GM12878 (cell line): ENCODE measurements around the gene CDC6. TPM values are rescaled to one million over a fixed set of nuclear protein-coding genes. Genes with fewer than 3 reads are reported as not detected.
A peak's percentile ranks its signal among the peaks of the same experiment; 100 is the strongest.

ENCODE experiments used
- ATAC-seq: fragments of 200-7000 bp; cut with Tn5 transposase; 3 replicates; pipeline ENCODE4 v1.9.1; 2020; ENCODE audit warnings: mild to moderate bottlenecking, moderate library complexity
- BruUV-seq: library from RNA; stranded (reverse); fragments of 400-500 nt; replicated peaks from 2 replicates; lab custom pipeline; 2021; lab: Mats Ljungman, UMichigan
- CTCF ChIA-PET: fragments of 300-600 bp; sonication (Branson Sonifier 250); formaldehyde crosslinking; extraction: SDS; loops from one replicate; lab custom pipeline; 2021; ENCODE audit warnings: inconsistent platforms; lab: Yijun Ruan, JAX
- POLR2A ChIA-PET: fragments of 350-600 bp; formaldehyde crosslinking; extraction: SDS; loops from one replicate; lab custom pipeline; 2021; ENCODE audit warnings: inconsistent platforms; lab: Charles Lee
- RAD21 ChIA-PET: fragments of 300-600 bp; sonication (Branson Sonifier 250); formaldehyde crosslinking; loops from one replicate; lab custom pipeline; 2023; ENCODE audit warnings: antibody characterized with exemption; ENCODE audit not compliant: unreplicated experiment; lab: Charles Lee
- SMC1A ChIA-PET: fragments of 300-600 bp; sonication (Branson Sonifier 250); formaldehyde crosslinking; loops from one replicate; lab custom pipeline; 2023; ENCODE audit not compliant: unreplicated experiment, uncharacterized antibody; lab: Charles Lee
- DNase-seq: peaks from one replicate; pipeline ENCODE4 v3.0.0-alpha.2; 2011; ENCODE audit warnings: low read depth, low spot score
- FAIRE-seq: peaks from 3 replicates; lab custom pipeline; 2011; peaks lifted over from hg19 to GRCh38; lab: Jason Lieb, UNC
- H2AFZ ChIP-seq: 2 replicates; pipeline ENCODE4 v1.6.0; 2011; ENCODE audit warnings: low read depth, low read length, control low read depth; ENCODE audit not compliant: control insufficient read depth
- H3K27ac ChIP-seq: 2 replicates; pipeline ENCODE4 v1.5.1; 2011; ENCODE audit warnings: control low read depth; ENCODE audit not compliant: control insufficient read depth, insufficient read depth
- H3K27me3 ChIP-seq, 2 experiments: replicated peaks in 1 of 2; 2 replicates each; pipeline versions ENCODE4 v1.6.0 to v1.6.1; 2011; ENCODE audit warnings: low read length in 1 of 2; ENCODE audit not compliant: control insufficient read depth in 2 of 2, insufficient read depth in 2 of 2
- H3K36me3 ChIP-seq, 2 experiments: 2 replicates each; pipeline ENCODE4 v1.5.1; 2011; ENCODE audit warnings: low read length in 1 of 2; ENCODE audit not compliant: control insufficient read depth in 2 of 2, insufficient read depth in 2 of 2
- H3K4me1 ChIP-seq: 2 replicates; pipeline ENCODE4 v1.6.1; 2011; ENCODE audit warnings: mild to moderate bottlenecking, low read length, moderate library complexity, mixed read lengths; ENCODE audit not compliant: control insufficient read depth, insufficient read depth
- H3K4me2 ChIP-seq: 2 replicates; pipeline ENCODE4 v1.6.0; 2011; ENCODE audit warnings: control low read depth; ENCODE audit not compliant: control insufficient read depth, insufficient read depth
- H3K4me3 ChIP-seq: fragments of 200-600 bp; sonication (generic); 2 replicates; pipeline ENCODE4 v1.5.1; 2016
- H3K79me2 ChIP-seq: 2 replicates; pipeline ENCODE4 v1.6.0; 2011; ENCODE audit warnings: low read length; ENCODE audit not compliant: control insufficient read depth, insufficient read depth
- H3K9ac ChIP-seq: 2 replicates; pipeline ENCODE4 v1.8.0; 2011; ENCODE audit warnings: low read length, control low read depth, mixed read lengths; ENCODE audit not compliant: control insufficient read depth, insufficient read depth
- H3K9me3 ChIP-seq: replicated peaks from 3 replicates; pipeline ENCODE4 v1.5.1; 2011; ENCODE audit warnings: mild to moderate bottlenecking, low read length; ENCODE audit not compliant: control insufficient read depth, insufficient read depth
- H4K20me1 ChIP-seq: 2 replicates; pipeline ENCODE4 v1.6.0; 2011; ENCODE audit not compliant: control insufficient read depth, insufficient read depth
- HDGF ChIP-seq: fragments of 450-650 bp; IDR thresholded peaks from 2 replicates; pipeline ENCODE4 v1.6.1; 2016; ENCODE audit warnings: antibody characterized with exemption
- MEF2B ChIP-seq: fragments of 450-650 bp; IDR thresholded peaks from 2 replicates; pipeline ENCODE4 v1.6.1; 2018; ENCODE audit warnings: mild to moderate bottlenecking, moderate library complexity; ENCODE audit not compliant: partially characterized antibody, poor library complexity, severe bottlenecking
- NFYA ChIP-seq: IDR thresholded peaks from 2 replicates; pipeline ENCODE4 v1.6.1; 2011; ENCODE audit warnings: low read depth, mild to moderate bottlenecking, low read length, improper control_type of control experiment, borderline replicate concordance
- ZNF24 ChIP-seq: fragments of 450-650 bp; IDR thresholded peaks from 2 replicates; pipeline ENCODE4 v1.6.1; 2017; ENCODE audit warnings: antibody characterized with exemption, mild to moderate bottlenecking
- ZSCAN29 ChIP-seq: fragments of 450-650 bp; IDR thresholded peaks from 2 replicates; pipeline ENCODE4 v1.6.1; 2017; ENCODE audit warnings: mild to moderate bottlenecking, moderate library complexity
- WGBS: methylation state at CpG from one replicate; pipeline ENCODE4 v1.1.6; 2016; ENCODE audit warnings: low lambda C conversion rate; ENCODE audit not compliant: insufficient replicate concordance, insufficient coverage; ENCODE audit errors: missing lambda C conversion rate; 5-methylcytosine and 5-hydroxymethylcytosine counted together
- in situ Hi-C: fragments of 300-500 bp; cut with MboI; formaldehyde crosslinking; loops from 9 replicates; pipeline ENCODE4 v1.14.3; 2018; ENCODE audit warnings: mixed read lengths
- intact Hi-C: fragments of 100-400 bp; cut with micrococcal nuclease; formaldehyde crosslinking; loops from one replicate; pipeline ENCODE4 v1.14.2; 2022; ENCODE audit not compliant: unreplicated experiment
- polyA plus RNA-seq, 11 experiments: library from polyadenylated mRNA; depleted of rRNA in 4 of 11; unstranded in 6 of 11; stranded (reverse) in 5 of 11; fragments of >200 nt; fragmentation: Nextera tagmentation in 4 of 11; fragmentation: Illumina TruSeq in 1 of 11; extraction: Ambion mirVana in 4 of 11; extraction: Trizol in 1 of 11; gene quantifications; 1 replicate in 1 of 11; 2 replicates in 10 of 11; pipeline versions ENCODE4 v1.2.1 to v1.2.3, GENCODE V29; 2011 to 2016; ENCODE audit warnings: inconsistent platforms in 2 of 11, missing spikeins in 2 of 11, low read depth in 1 of 11
- total RNA-seq, 4 experiments: library from RNA; depleted of rRNA in 3 of 4; stranded (reverse); fragments of >200 nt in 3 of 4; fragmentation: Illumina TruSeq in 1 of 4; extraction: Trizol in 1 of 4; gene quantifications; 2 replicates each; pipeline versions ENCODE4 v1.2.1 to v1.2.3, GENCODE V29; 2013 to 2021
- TF ChIP-seq, protein P1 (sequence below): fragments of 450-650 bp; IDR thresholded peaks from 2 replicates; pipeline ENCODE4 v1.6.1; 2017; ENCODE audit warnings: mild to moderate bottlenecking, moderate library complexity
- TF ChIP-seq, protein P2 (sequence below): fragments of 450-650 bp; IDR thresholded peaks from 2 replicates; pipeline ENCODE4 v1.6.1; 2016; ENCODE audit warnings: mild to moderate bottlenecking
- TF ChIP-seq, protein P3 (sequence below): IDR thresholded peaks from 2 replicates; pipeline ENCODE4 v1.6.1; 2011; ENCODE audit warnings: low read depth, low read length, improper control_type of control experiment, borderline replicate concordance

CDC6 gene
- total and polyA plus RNA-seq, 10 of the 15 experiments (the other 5 are each of a cell fraction or from before 2014, with no cell fraction given): 13.3 to 60.9 (median 47.6) TPM

DNA sequence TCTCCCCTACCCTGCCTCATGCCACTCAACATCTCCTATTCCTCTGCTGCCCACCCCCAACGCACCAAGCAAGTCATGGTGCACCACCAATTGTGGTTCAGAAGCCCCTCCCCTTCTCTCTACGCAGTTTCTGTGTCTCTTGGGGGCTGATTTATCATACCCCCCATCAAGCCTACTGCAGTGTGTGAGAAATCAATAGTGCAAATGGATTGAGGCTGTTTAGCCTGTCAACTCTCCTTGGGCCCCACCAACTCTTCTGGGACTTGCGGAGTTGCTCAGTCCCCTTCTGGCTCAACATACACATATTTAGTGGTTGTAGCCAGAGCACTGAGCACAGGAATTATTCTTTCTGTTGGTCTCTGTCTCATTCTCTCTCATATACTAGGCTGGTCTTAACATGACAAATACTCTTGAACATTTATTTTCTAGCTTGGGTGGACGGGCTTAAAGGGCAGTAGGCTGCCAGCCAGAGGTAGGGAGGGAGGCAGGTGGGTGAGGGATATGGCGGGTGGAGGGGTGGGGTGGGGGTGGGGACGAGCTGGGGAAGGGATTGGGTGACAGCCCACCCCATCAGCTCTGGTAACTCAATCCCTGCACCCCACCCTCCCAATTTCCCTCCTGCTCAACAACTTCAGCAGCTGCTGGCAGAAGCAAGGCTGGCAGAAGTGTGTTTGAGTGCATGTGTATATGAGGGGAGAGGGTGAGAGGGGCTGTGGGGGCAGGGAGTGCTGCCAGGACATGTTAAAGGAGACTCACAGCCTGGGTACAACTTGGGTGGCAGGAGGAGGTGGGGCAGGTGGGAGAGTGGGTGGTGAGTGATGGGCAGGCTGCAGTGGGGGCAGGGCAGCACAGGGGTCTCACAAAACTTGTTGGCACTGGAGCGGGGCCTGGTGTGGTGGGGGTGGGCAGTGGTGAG lies 26.2 kb downstream of the CDC6 start:
- WGBS: 77% methylated on average over 5 of the region's 7 CpGs
- H3K79me2 ChIP-seq: peaks cover 11% of the 10 kb centered on the region
- H3K27ac ChIP-seq: no peak overlapping the region
- POLR2A ChIA-PET: interaction anchor here (0.6 to 9.8 kb wide), 2 partner anchors 11 to 212 kb away, joined by 3 to 123 read pairs; no protein-coding TSS in a partner anchor
- FAIRE-seq (no peak), ATAC-seq (no peak), DNase-seq (no peak)
- RAD21 ChIA-PET: interaction anchor here (1.5 to 18.7 kb wide), 3 partner anchors 11 to 41 kb away, joined by 5 to 271 read pairs (median 6); no protein-coding TSS in a partner anchor
- no peaks in the 10 kb centered on the region for H3K9me3 ChIP-seq
- SMC1A ChIA-PET: interaction anchor here (1.7 kb wide), 1 partner anchor 41 kb away, joined by 4 read pairs; no protein-coding TSS in a partner anchor
- no peak overlapping the region for H2AFZ ChIP-seq
- no peak overlapping the region for H3K9ac ChIP-seq
- no peaks in the 10 kb centered on the region for H4K20me1 ChIP-seq
- H3K4me2 ChIP-seq: peak overlapping the region; percentile 71
- H3K4me3 ChIP-seq: no peak overlapping the region
- H3K4me1 ChIP-seq: peaks cover 61% of the 10 kb centered on the region
- peak; percentile 45 for TF ChIP-seq MEF2B
- no peak for TF ChIP-seq ZSCAN29
- no peak for TF ChIP-seq ZNF24
- TF ChIP-seq, protein P1, sequence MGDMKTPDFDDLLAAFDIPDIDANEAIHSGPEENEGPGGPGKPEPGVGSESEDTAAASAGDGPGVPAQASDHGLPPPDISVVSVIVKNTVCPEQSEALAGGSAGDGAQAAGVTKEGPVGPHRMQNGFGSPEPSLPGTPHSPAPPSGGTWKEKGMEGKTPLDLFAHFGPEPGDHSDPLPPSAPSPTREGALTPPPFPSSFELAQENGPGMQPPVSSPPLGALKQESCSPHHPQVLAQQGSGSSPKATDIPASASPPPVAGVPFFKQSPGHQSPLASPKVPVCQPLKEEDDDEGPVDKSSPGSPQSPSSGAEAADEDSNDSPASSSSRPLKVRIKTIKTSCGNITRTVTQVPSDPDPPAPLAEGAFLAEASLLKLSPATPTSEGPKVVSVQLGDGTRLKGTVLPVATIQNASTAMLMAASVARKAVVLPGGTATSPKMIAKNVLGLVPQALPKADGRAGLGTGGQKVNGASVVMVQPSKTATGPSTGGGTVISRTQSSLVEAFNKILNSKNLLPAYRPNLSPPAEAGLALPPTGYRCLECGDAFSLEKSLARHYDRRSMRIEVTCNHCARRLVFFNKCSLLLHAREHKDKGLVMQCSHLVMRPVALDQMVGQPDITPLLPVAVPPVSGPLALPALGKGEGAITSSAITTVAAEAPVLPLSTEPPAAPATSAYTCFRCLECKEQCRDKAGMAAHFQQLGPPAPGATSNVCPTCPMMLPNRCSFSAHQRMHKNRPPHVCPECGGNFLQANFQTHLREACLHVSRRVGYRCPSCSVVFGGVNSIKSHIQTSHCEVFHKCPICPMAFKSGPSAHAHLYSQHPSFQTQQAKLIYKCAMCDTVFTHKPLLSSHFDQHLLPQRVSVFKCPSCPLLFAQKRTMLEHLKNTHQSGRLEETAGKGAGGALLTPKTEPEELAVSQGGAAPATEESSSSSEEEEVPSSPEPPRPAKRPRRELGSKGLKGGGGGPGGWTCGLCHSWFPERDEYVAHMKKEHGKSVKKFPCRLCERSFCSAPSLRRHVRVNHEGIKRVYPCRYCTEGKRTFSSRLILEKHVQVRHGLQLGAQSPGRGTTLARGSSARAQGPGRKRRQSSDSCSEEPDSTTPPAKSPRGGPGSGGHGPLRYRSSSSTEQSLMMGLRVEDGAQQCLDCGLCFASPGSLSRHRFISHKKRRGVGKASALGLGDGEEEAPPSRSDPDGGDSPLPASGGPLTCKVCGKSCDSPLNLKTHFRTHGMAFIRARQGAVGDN: no peak
- TF ChIP-seq NFYA: no peak
- TF ChIP-seq HDGF: no peak
- TF ChIP-seq, protein P2, sequence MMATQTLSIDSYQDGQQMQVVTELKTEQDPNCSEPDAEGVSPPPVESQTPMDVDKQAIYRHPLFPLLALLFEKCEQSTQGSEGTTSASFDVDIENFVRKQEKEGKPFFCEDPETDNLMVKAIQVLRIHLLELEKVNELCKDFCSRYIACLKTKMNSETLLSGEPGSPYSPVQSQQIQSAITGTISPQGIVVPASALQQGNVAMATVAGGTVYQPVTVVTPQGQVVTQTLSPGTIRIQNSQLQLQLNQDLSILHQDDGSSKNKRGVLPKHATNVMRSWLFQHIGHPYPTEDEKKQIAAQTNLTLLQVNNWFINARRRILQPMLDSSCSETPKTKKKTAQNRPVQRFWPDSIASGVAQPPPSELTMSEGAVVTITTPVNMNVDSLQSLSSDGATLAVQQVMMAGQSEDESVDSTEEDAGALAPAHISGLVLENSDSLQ: peak; percentile 56; the same call in 1 of the 2 replicates
- TF ChIP-seq, protein P3, sequence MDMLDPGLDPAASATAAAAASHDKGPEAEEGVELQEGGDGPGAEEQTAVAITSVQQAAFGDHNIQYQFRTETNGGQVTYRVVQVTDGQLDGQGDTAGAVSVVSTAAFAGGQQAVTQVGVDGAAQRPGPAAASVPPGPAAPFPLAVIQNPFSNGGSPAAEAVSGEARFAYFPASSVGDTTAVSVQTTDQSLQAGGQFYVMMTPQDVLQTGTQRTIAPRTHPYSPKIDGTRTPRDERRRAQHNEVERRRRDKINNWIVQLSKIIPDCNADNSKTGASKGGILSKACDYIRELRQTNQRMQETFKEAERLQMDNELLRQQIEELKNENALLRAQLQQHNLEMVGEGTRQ: no peak
- in situ Hi-C loops (no loop called here), intact Hi-C loops (loop anchor here (10.0 kb wide), 1 partner anchor 101 kb away; the partner anchor contains the start of gene TOP2A)
- no peaks in the 10 kb centered on the region for H3K27me3 ChIP-seq
- no peaks in the 10 kb centered on the region; a peak in 1 of 4 replicates for H3K36me3 ChIP-seq
- CTCF ChIA-PET: interaction anchor here (1.9 to 5.5 kb wide), 2 partner anchors 24 to 41 kb away, joined by 5 to 23 read pairs; no protein-coding TSS in a partner anchor
- BruUV-seq: no TSS peak
